Stomach (tissue), 9 donors: ENCODE results near the gene LRFN2. TPM values are rescaled to one million over a fixed set of nuclear protein-coding genes. Genes with fewer than 3 reads are reported as not detected.

Source experiments
- DNase-seq, 2 donors: peaks; one replicate each; pipeline versions ENCODE4 v3.0.0 to v3.0.0-alpha.2; 2013 to 2019
- H3K27ac ChIP-seq, 5 donors: fragments of 200-600 bp in 4 of 5; sonication (generic) in 4 of 5; one replicate each; pipeline ENCODE4 v1.5.1; 2013 to 2019; ENCODE audit warnings: mild to moderate bottlenecking in 1 of 5, moderate library complexity in 1 of 5
- H3K27me3 ChIP-seq, 3 donors: fragments of 200-600 bp; sonication (generic); one replicate each; pipeline ENCODE4 v1.5.1; 2017 to 2019; ENCODE audit warnings: mixed run types in 1 of 3
- H3K36me3 ChIP-seq, 4 donors: fragments of 200-600 bp; sonication (generic); 1 replicate in 3 of 4; 2 replicates in 1 of 4; pipeline ENCODE4 v1.5.1; 2016 to 2019
- H3K4me1 ChIP-seq, 4 donors: fragments of 200-600 bp; sonication (generic); one replicate each; pipeline ENCODE4 v1.5.1; 2016 to 2019
- H3K4me3 ChIP-seq, 4 donors: fragments of 200-600 bp; sonication (generic) in 3 of 4; one replicate each; pipeline ENCODE4 v1.5.1; 2016 to 2019; ENCODE audit warnings: mild to moderate bottlenecking in 1 of 4
- H3K9me3 ChIP-seq, 4 donors: fragments of 200-600 bp; sonication (generic); one replicate each; pipeline ENCODE4 v1.5.1; 2016 to 2019
- CTCF ChIP-seq, 7 experiments: fragments of 450-650 bp in 4 of 7; fragments of 200-600 bp in 3 of 7; sonication (generic) in 3 of 7; IDR thresholded peaks; one replicate each; pipeline ENCODE4 v1.5.1; 2016 to 2019; ENCODE audit warnings: antibody characterized with exemption in 7 of 7, control low read depth in 2 of 7, mild to moderate bottlenecking in 1 of 7
- EP300 ChIP-seq: sonication (generic); formaldehyde crosslinking; IDR thresholded peaks from one replicate; pipeline ENCODE4 v1.6.1; 2017; ENCODE audit warnings: antibody characterized with exemption
- POLR2A ChIP-seq, 4 donors: fragments of 450-650 bp; IDR thresholded peaks; one replicate each; pipeline ENCODE4 v1.6.1; 2016; ENCODE audit warnings: antibody characterized with exemption in 4 of 4, control low read depth in 2 of 4, mild to moderate bottlenecking in 1 of 4, moderate library complexity in 1 of 4
- POLR2AphosphoS5 ChIP-seq, 3 donors: sonication (generic); formaldehyde crosslinking; IDR thresholded peaks; one replicate each; pipeline ENCODE4 v1.6.1; 2016; ENCODE audit warnings: antibody characterized with exemption in 3 of 3
- WGBS, 5 donors: extraction: QIAGEN DNeasy Blood & Tissue Kit in 3 of 5; methylation state at CpG; one replicate each; pipeline versions ENCODE4 v1.1.5 to v1.1.7; 2013 to 2018; 5-methylcytosine and 5-hydroxymethylcytosine counted together
- intact Hi-C: fragments of 100-400 bp; cut with DNase I; formaldehyde crosslinking; loops from one replicate; pipeline ENCODE4 v1.15.1; 2023; ENCODE audit warnings: low total_unique reads
- polyA plus RNA-seq, 3 donors: library from polyadenylated mRNA; stranded (reverse); fragments of 200-250 nt; gene quantifications; one replicate each; pipeline ENCODE4 v1.2.3, GENCODE V29; 2013
- total RNA-seq, 5 donors: library from RNA; depleted of rRNA; stranded (reverse); fragments of >200 nt; gene quantifications; one replicate each; pipeline versions ENCODE4 v1.1.0 to v1.2.3, GENCODE V29; 2014 to 2016
- donor health status: healthy with polysubstance abuse.
- donor health status: Bipolar disorder and iron deficiency.
- donor health status: healthy.

Gene LRFN2
- total and polyA plus RNA-seq, 8 donors, result 0.10 TPM; not detected in 7

- DNase-seq, result no peak
- H3K4me3 ChIP-seq, result no peak overlapping the region
- intact Hi-C loops, result no loop called here
- 66 to 95% (median 87%) methylated on average over 5 to 6 of the region's 6 CpGs for WGBS, 5 donors
- H3K9me3 ChIP-seq, result no peaks in the 10 kb centered on the region
- no peak overlapping the region for H3K27ac ChIP-seq
- H3K36me3 ChIP-seq, result no peaks in the 10 kb centered on the region
- TF ChIP-seq POLR2AphosphoS5 (IDR thresholded peaks at IDR 0.05) (no peak), POLR2A (IDR thresholded peaks at IDR 0.05) (no peak), CTCF (IDR thresholded peaks at IDR 0.05) (no peak), EP300 (no peak)
- no peaks in the 10 kb centered on the region for H3K4me1 ChIP-seq
- peaks cover 0 to 2% (median 0%) of the 10 kb centered on the region in 3 donors for H3K27me3 ChIP-seq
Observed at GRCh38 chr6:40540790-40541189, 46.4 kb downstream of the LRFN2 start.

GRCh38 chr6:40539853-40540252 lies 47.3 kb downstream of the LRFN2 start:
- Histone ChIP-seq H3K27ac (no peak overlapping the region), H3K36me3 (no peaks in the 10 kb centered on the region), H3K4me1 (no peaks in the 10 kb centered on the region), H3K27me3 (peaks cover 0 to 2% (median 0%) of the 10 kb centered on the region in 3 donors), H3K9me3 (no peaks in the 10 kb centered on the region), H3K4me3 (no peak overlapping the region)
- TF ChIP-seq EP300, result no peak
- no peak for TF ChIP-seq CTCF (IDR thresholded peaks at IDR 0.05)
- TF ChIP-seq POLR2A (IDR thresholded peaks at IDR 0.05), result no peak
- DNase-seq, result no peak
- intact Hi-C loops, result no loop called here
- WGBS, 5 donors, result 88 to 98% (median 91%) methylated on average over 7 of the region's 7 CpGs

- intact Hi-C loops, result no loop called here
- Histone ChIP-seq H3K36me3 (no peaks in the 10 kb centered on the region), H3K27me3 (peaks cover 0 to 2% (median 0%) of the 10 kb centered on the region in 3 donors), H3K27ac (no peak overlapping the region), H3K4me3 (no peak overlapping the region), H3K4me1 (no peaks in the 10 kb centered on the region), H3K9me3 (no peaks in the 10 kb centered on the region)
- WGBS, 5 donors, result 79 to 90% (median 85%) methylated on average over 9 of the region's 9 CpGs
- DNase-seq, result no peak
- TF ChIP-seq POLR2A (IDR thresholded peaks at IDR 0.05), result no peak
- TF ChIP-seq CTCF (IDR thresholded peaks at IDR 0.05), result no peak
Observed at GRCh38 chr6:40538556-40538955, 48.6 kb downstream of the LRFN2 start.

- no peaks in the 10 kb centered on the region for H3K36me3 ChIP-seq
- peaks cover 0 to 2% (median 0%) of the 10 kb centered on the region in 3 donors for H3K27me3 ChIP-seq
- no peak overlapping the region for H3K4me3 ChIP-seq
- H3K9me3 ChIP-seq, result no peaks in the 10 kb centered on the region
- intact Hi-C loops, result no loop called here
- TF ChIP-seq POLR2A (IDR thresholded peaks at IDR 0.05) (no peak), POLR2AphosphoS5 (IDR thresholded peaks at IDR 0.05) (no peak), CTCF (IDR thresholded peaks at IDR 0.05) (no peak), EP300 (no peak)
- WGBS, 5 donors, result 81 to 89% (median 85%) methylated on average over 4 to 5 of the region's 5 CpGs
- H3K4me1 ChIP-seq, result no peaks in the 10 kb centered on the region
- no peak for DNase-seq
- H3K27ac ChIP-seq, result no peak overlapping the region
Observed at GRCh38 chr6:40537446-40537845, 49.7 kb downstream of the LRFN2 start.
